Vagina (tissue), 2 donors: Measurements from ENCODE around the gene GHRHR. TPM values are rescaled to one million over a fixed set of nuclear protein-coding genes. Genes with fewer than 3 reads are reported as not detected.

Source experiments
- DNase-seq, 2 donors: peaks; one replicate each; pipeline ENCODE4 v3.0.0-alpha.2; 2017; ENCODE audit errors: extremely low spot score in 2 of 2
- H3K27ac ChIP-seq: fragments of 200-600 bp; sonication (generic); one replicate; pipeline ENCODE4 v1.5.1; 2019
- H3K27me3 ChIP-seq: fragments of 200-600 bp; sonication (generic); one replicate; pipeline ENCODE4 v1.5.1; 2019
- H3K36me3 ChIP-seq, 2 donors: fragments of 200-600 bp; sonication (generic); one replicate each; pipeline ENCODE4 v1.5.1; 2017 to 2019
- H3K4me1 ChIP-seq: fragments of 200-600 bp; sonication (generic); one replicate; pipeline ENCODE4 v1.5.1; 2019
- H3K4me3 ChIP-seq, 2 donors: fragments of 200-600 bp; sonication (generic); 1 replicate in 1 of 2; 2 replicates in 1 of 2; pipeline ENCODE4 v1.5.1; 2016 to 2019
- H3K9me3 ChIP-seq: fragments of 200-600 bp; sonication (generic); one replicate; pipeline ENCODE4 v1.5.1; 2019
- CTCF ChIP-seq, 3 experiments: fragments of 450-650 bp in 2 of 3; fragments of 200-600 bp in 1 of 3; sonication (generic) in 1 of 3; IDR thresholded peaks; one replicate each; pipeline ENCODE4 v1.5.1; 2017 to 2019; ENCODE audit warnings: antibody characterized with exemption in 3 of 3, mild to moderate bottlenecking in 2 of 3, moderate library complexity in 2 of 3
- POLR2A ChIP-seq, 2 donors: fragments of 450-650 bp; IDR thresholded peaks; one replicate each; pipeline ENCODE4 v1.6.1; 2017; ENCODE audit warnings: antibody characterized with exemption in 2 of 2, mild to moderate bottlenecking in 2 of 2, moderate library complexity in 2 of 2
- POLR2AphosphoS5 ChIP-seq, 2 donors: sonication (generic); formaldehyde crosslinking; IDR thresholded peaks; one replicate each; pipeline ENCODE4 v1.9.0; 2017; ENCODE audit warnings: antibody characterized with exemption in 2 of 2, mild to moderate bottlenecking in 2 of 2, low read depth in 1 of 2; ENCODE audit not compliant: insufficient read depth in 1 of 2
- intact Hi-C: fragments of 100-400 bp; cut with DNase I; formaldehyde crosslinking; loops from one replicate; pipeline ENCODE4 v1.15.1; 2023
- total RNA-seq: library from RNA; depleted of rRNA; stranded (reverse); fragments of >200 nt; gene quantifications from one replicate; pipeline ENCODE4 v1.2.3, GENCODE V29; 2016

GHRHR gene
- total RNA-seq, 1 donor from 2014 or later = not detected

- Histone ChIP-seq H3K27ac (no peak overlapping the region), H3K36me3 (no peaks in the 10 kb centered on the region), H3K4me1 (peaks cover 16% of the 10 kb centered on the region), H3K9me3 (no peaks in the 10 kb centered on the region), H3K4me3 (no peak overlapping the region), H3K27me3 (no peaks in the 10 kb centered on the region)
- TF ChIP-seq POLR2AphosphoS5 (IDR thresholded peaks at IDR 0.05; ENCODE audit: insufficient read depth in 1 of 2, low read depth in 1 of 2) (no peak), POLR2A (IDR thresholded peaks at IDR 0.05) (no peak), CTCF (IDR thresholded peaks at IDR 0.05) (no peak)
- intact Hi-C loops = no loop called here
- DNase-seq = no peak
Measured at GRCh38 chr7:30985756-30986155, 22.0 kb downstream of the GHRHR start.

- Histone ChIP-seq H3K4me3 (no peak overlapping the region), H3K9me3 (no peaks in the 10 kb centered on the region), H3K4me1 (peaks cover 16% of the 10 kb centered on the region), H3K36me3 (no peaks in the 10 kb centered on the region), H3K27ac (no peak overlapping the region), H3K27me3 (no peaks in the 10 kb centered on the region)
- TF ChIP-seq CTCF (IDR thresholded peaks at IDR 0.05) = no peak
- no peak for TF ChIP-seq POLR2A (IDR thresholded peaks at IDR 0.05)
- no peak for TF ChIP-seq POLR2AphosphoS5 (IDR thresholded peaks at IDR 0.05; ENCODE audit: insufficient read depth in 1 of 2, low read depth in 1 of 2)
- intact Hi-C loops = no loop called here
- no peak for DNase-seq
Measured at GRCh38 chr7:30986331-30986730, 22.6 kb downstream of the GHRHR start.

- TF ChIP-seq CTCF (IDR thresholded peaks at IDR 0.05) (no peak), POLR2A (IDR thresholded peaks at IDR 0.05) (no peak), POLR2AphosphoS5 (IDR thresholded peaks at IDR 0.05; ENCODE audit: insufficient read depth in 1 of 2, low read depth in 1 of 2) (no peak)
- Histone ChIP-seq H3K4me1 (peaks cover 16% of the 10 kb centered on the region), H3K36me3 (no peaks in the 10 kb centered on the region), H3K27me3 (no peaks in the 10 kb centered on the region), H3K4me3 (no peak overlapping the region), H3K27ac (no peak overlapping the region), H3K9me3 (no peaks in the 10 kb centered on the region)
- intact Hi-C loops = no loop called here
- DNase-seq = no peak
Measured at GRCh38 chr7:30986738-30987137, 23.0 kb downstream of the GHRHR start.

GRCh38 chr7:30987178-30987577, 23.4 kb downstream of the GHRHR start:
- H3K4me1 ChIP-seq = peaks cover 16% of the 10 kb centered on the region
- DNase-seq = no peak
- no peaks in the 10 kb centered on the region for H3K27me3 ChIP-seq
- H3K27ac ChIP-seq = no peak overlapping the region
- H3K9me3 ChIP-seq = no peaks in the 10 kb centered on the region
- TF ChIP-seq POLR2A (IDR thresholded peaks at IDR 0.05) (no peak), CTCF (IDR thresholded peaks at IDR 0.05) (no peak), POLR2AphosphoS5 (IDR thresholded peaks at IDR 0.05; ENCODE audit: insufficient read depth in 1 of 2, low read depth in 1 of 2) (no peak)
- no peak overlapping the region for H3K4me3 ChIP-seq
- intact Hi-C loops = no loop called here
- H3K36me3 ChIP-seq = no peaks in the 10 kb centered on the region

GRCh38 chr7:30987936-30988335, 24.2 kb downstream of the GHRHR start:
- H3K9me3 ChIP-seq = no peaks in the 10 kb centered on the region
- H3K27ac ChIP-seq = no peak overlapping the region
- DNase-seq = no peak
- H3K27me3 ChIP-seq = no peaks in the 10 kb centered on the region
- H3K4me1 ChIP-seq = peaks cover 17% of the 10 kb centered on the region
- intact Hi-C loops = no loop called here
- H3K4me3 ChIP-seq = no peak overlapping the region
- TF ChIP-seq POLR2AphosphoS5 (IDR thresholded peaks at IDR 0.05; ENCODE audit: insufficient read depth in 1 of 2, low read depth in 1 of 2) (no peak), CTCF (IDR thresholded peaks at IDR 0.05) (no peak), POLR2A (IDR thresholded peaks at IDR 0.05) (no peak)
- no peaks in the 10 kb centered on the region for H3K36me3 ChIP-seq
